Measurements from ENCODE around the gene KCTD5. TPM values are rescaled to one million over a fixed set of nuclear protein-coding genes. Genes with fewer than 3 reads are reported as not detected.
"Not testable (repeated sequence)": the region's sequence is repeated elsewhere in the genome, so short reads cannot be mapped to it uniquely, and the experiment has no call there.

KCTD5 gene
- total and polyA plus RNA-seq, 2 of the 8 experiments (the other 6 are each of a cell fraction or from before 2014, with no cell fraction given): 26.6 to 31.8 TPM

- no peak overlapping the region for H3K27ac ChIP-seq (ENCODE audit: low read depth, low read length)
- CTCF ChIA-PET (ENCODE audit: partially characterized antibody): no interaction called here
- FAIRE-seq: no peak
Measured at GRCh38 chr16:2675714-2676113, 6.6 kb upstream of the KCTD5 start.

GRCh38 chr16:2676937-2677336 is 5.4 kb upstream of the KCTD5 start:
- H4K5ac ChIP-seq (ENCODE audit: insufficient read length, low read depth, low read length); H3K56ac ChIP-seq (replicated peaks; ENCODE audit: insufficient read length, low read depth, low read length); H3K4me3 ChIP-seq (ENCODE audit: extremely low read depth in 1 of 4, insufficient read depth in 2 of 4, low read depth in 3 of 4, low read length in 4 of 4); H2BK20ac ChIP-seq (ENCODE audit: low read length); POLR2A ChIA-PET (ENCODE audit: partially characterized antibody); H3K4me2 ChIP-seq (ENCODE audit: insufficient read depth in 1 of 2, low read depth in 2 of 2, low read length in 2 of 2); H3K36me3 ChIP-seq (ENCODE audit: control insufficient read depth in 2 of 4, insufficient read depth in 4 of 4, low read length in 3 of 4); FAIRE-seq; H3K27me3 ChIP-seq (replicated peaks in 1 of 4; ENCODE audit: control insufficient read depth in 3 of 4, extremely low read depth in 1 of 4, insufficient read depth in 3 of 4, low read length in 3 of 4); H2BK12ac ChIP-seq (ENCODE audit: low read depth, low read length); H3K79me2 ChIP-seq (ENCODE audit: control insufficient read depth in 1 of 2, insufficient read depth in 2 of 2, low read length in 2 of 2); H2AK5ac ChIP-seq (ENCODE audit: low read depth, low read length); H4K91ac ChIP-seq (replicated peaks; ENCODE audit: insufficient read length, low read length); H4K20me1 ChIP-seq (replicated peaks in 1 of 2; ENCODE audit: control insufficient read depth in 1 of 2, insufficient read depth in 2 of 2, low read length in 2 of 2); H2BK5ac ChIP-seq (ENCODE audit: low read depth, low read length); H3K27ac ChIP-seq (ENCODE audit: low read depth, low read length); H3K23ac ChIP-seq (ENCODE audit: insufficient read length); H3K4ac ChIP-seq (replicated peaks; ENCODE audit: insufficient read length, low read depth, low read length); H3K9ac ChIP-seq (replicated peaks in 1 of 4; ENCODE audit: extremely low read depth in 1 of 4, low read depth in 3 of 4, low read length in 3 of 4); H3K9me3 ChIP-seq (ENCODE audit: insufficient read depth in 2 of 2, low read depth in 1 of 2, low read length in 1 of 2); H4K8ac ChIP-seq (ENCODE audit: extremely low read depth, insufficient read depth, low read length); H3K14ac ChIP-seq (ENCODE audit: insufficient read length); H2BK15ac ChIP-seq (ENCODE audit: low read length); H3K23me2 ChIP-seq (ENCODE audit: low read depth, low read length); H2BK120ac ChIP-seq (replicated peaks; ENCODE audit: low read depth, low read length); CTCF ChIA-PET (ENCODE audit: partially characterized antibody); H3K18ac ChIP-seq (ENCODE audit: extremely low read depth, low read length); DNase-seq (ENCODE audit: low read depth in 1 of 2, low spot score in 2 of 2); H2AFZ ChIP-seq (ENCODE audit: low read length); H3K4me1 ChIP-seq (replicated peaks in 1 of 4; ENCODE audit: control insufficient read depth in 3 of 4, insufficient read depth in 4 of 4, low read length in 3 of 4); H3K79me1 ChIP-seq (ENCODE audit: low read depth, low read length): not testable (repeated sequence)
- WGBS, 2 experiments (ENCODE audit: extremely low coverage in 1 of 2, insufficient coverage in 1 of 2, insufficient read length in 1 of 2, insufficient replicate concordance in 2 of 2, low coverage in 1 of 2, low lambda C conversion rate in 2 of 2, missing lambda C conversion rate in 1 of 2): 87% methylated on average over 3 of the region's 3 CpGs; no CpG with 5 or more reads in 1 of the 2 experiments

More at GRCh38 chr16:2675714-2676113, 6.6 kb upstream of the KCTD5 start:
- Histone ChIP-seq H2AFZ (ENCODE audit: low read length) (no peak overlapping the region), H3K4ac (replicated peaks; ENCODE audit: insufficient read length, low read depth, low read length) (no peak overlapping the region), H4K5ac (ENCODE audit: insufficient read length, low read depth, low read length) (no peak overlapping the region), H3K9me3 (ENCODE audit: insufficient read depth in 2 of 2, low read depth in 1 of 2, low read length in 1 of 2) (no peaks in the 10 kb centered on the region), H3K79me1 (ENCODE audit: low read depth, low read length) (no peaks in the 10 kb centered on the region), H4K20me1 (replicated peaks in 1 of 2; ENCODE audit: control insufficient read depth in 1 of 2, insufficient read depth in 2 of 2, low read length in 2 of 2) (no peaks in the 10 kb centered on the region), H3K79me2 (ENCODE audit: control insufficient read depth in 1 of 2, insufficient read depth in 2 of 2, low read length in 2 of 2) (no peaks in the 10 kb centered on the region; a peak in 1 of 4 replicates), H3K14ac (ENCODE audit: insufficient read length) (no peak overlapping the region), H2BK5ac (ENCODE audit: low read depth, low read length) (no peak overlapping the region), H3K36me3 (ENCODE audit: control insufficient read depth in 2 of 4, insufficient read depth in 4 of 4, low read length in 3 of 4) (no peaks in the 10 kb centered on the region), H2BK120ac (replicated peaks; ENCODE audit: low read depth, low read length) (no peak overlapping the region), H3K56ac (replicated peaks; ENCODE audit: insufficient read length, low read depth, low read length) (no peak overlapping the region), H3K18ac (ENCODE audit: extremely low read depth, low read length) (no peak overlapping the region), H3K9ac (replicated peaks in 1 of 4; ENCODE audit: extremely low read depth in 1 of 4, low read depth in 3 of 4, low read length in 3 of 4) (no peak overlapping the region), H2BK15ac (ENCODE audit: low read length) (no peak overlapping the region), H3K4me3 (ENCODE audit: extremely low read depth in 1 of 4, insufficient read depth in 2 of 4, low read depth in 3 of 4, low read length in 4 of 4) (no peak overlapping the region), H2AK5ac (ENCODE audit: low read depth, low read length) (no peak overlapping the region), H3K4me2 (ENCODE audit: insufficient read depth in 1 of 2, low read depth in 2 of 2, low read length in 2 of 2) (no peak overlapping the region), H2BK12ac (ENCODE audit: low read depth, low read length) (no peak overlapping the region), H3K27me3 (replicated peaks in 1 of 4; ENCODE audit: control insufficient read depth in 3 of 4, extremely low read depth in 1 of 4, insufficient read depth in 3 of 4, low read length in 3 of 4) (no peaks in the 10 kb centered on the region), H3K23ac (ENCODE audit: insufficient read length) (no peak overlapping the region), H2BK20ac (ENCODE audit: low read length) (no peak overlapping the region), H4K91ac (replicated peaks; ENCODE audit: insufficient read length, low read length) (no peak overlapping the region), H3K4me1 (replicated peaks in 1 of 4; ENCODE audit: control insufficient read depth in 3 of 4, insufficient read depth in 4 of 4, low read length in 3 of 4) (peaks cover 0 to 4% (median 0%) of the 10 kb centered on the region in 4 experiments; a peak in 1 of 7 replicates), H4K8ac (ENCODE audit: extremely low read depth, insufficient read depth, low read length) (peak overlapping the region; percentile 51; the same call in 1 of the 2 replicates), H3K23me2 (ENCODE audit: low read depth, low read length) (peaks cover 3% of the 10 kb centered on the region)
- POLR2A ChIA-PET (ENCODE audit: partially characterized antibody): no interaction called here
- TF ChIP-seq SAP30 (IDR thresholded peaks at IDR 0.05; ENCODE audit: insufficient read depth, insufficient replicate concordance, low read length): no peak
- no peak for TF ChIP-seq RNF2 (IDR thresholded peaks at IDR 0.05; ENCODE audit: borderline replicate concordance, low read depth, low read length, missing control alignments, poor library complexity, severe bottlenecking)
- no peak for TF ChIP-seq CHD1 (IDR thresholded peaks at IDR 0.05; ENCODE audit: low read depth, low read length)
- 89% methylated on average over 16 of the region's 16 CpGs; no CpG with 5 or more reads in 1 of the 2 experiments for WGBS, 2 experiments (ENCODE audit: extremely low coverage in 1 of 2, insufficient coverage in 1 of 2, insufficient read length in 1 of 2, insufficient replicate concordance in 2 of 2, low coverage in 1 of 2, low lambda C conversion rate in 2 of 2, missing lambda C conversion rate in 1 of 2)
- no peak for DNase-seq (ENCODE audit: low read depth in 1 of 2, low spot score in 2 of 2)
